Testis (tissue), 3 donors: Measurements from ENCODE around the gene CPO. TPM values are rescaled to one million over a fixed set of nuclear protein-coding genes. Genes with fewer than 3 reads are reported as not detected.
"Not testable (repeated sequence)": the region's sequence is repeated elsewhere in the genome, so short reads cannot be mapped to it uniquely, and the experiment has no call there.

Experiments
- DNase-seq: peaks from one replicate; pipeline ENCODE4 v3.0.0-alpha.2; 2019
- H3K27ac ChIP-seq, 2 donors: fragments of 200-600 bp; sonication (generic); one replicate each; pipeline ENCODE4 v1.5.1; 2019
- H3K27me3 ChIP-seq: fragments of 200-600 bp; sonication (generic); one replicate; pipeline ENCODE4 v1.5.1; 2019
- H3K36me3 ChIP-seq: fragments of 200-600 bp; sonication (generic); one replicate; pipeline ENCODE4 v1.5.1; 2017; ENCODE audit warnings: low read depth; ENCODE audit errors: missing control alignments
- H3K4me1 ChIP-seq: fragments of 200-600 bp; sonication (generic); one replicate; pipeline ENCODE4 v1.5.1; 2019
- H3K4me3 ChIP-seq, 2 donors: fragments of 200-600 bp; sonication (generic); one replicate each; pipeline ENCODE4 v1.5.1; 2017 to 2019
- H3K9me3 ChIP-seq: fragments of 200-600 bp; sonication (generic); one replicate; pipeline ENCODE4 v1.5.1; 2017
- POLR2A ChIP-seq: fragments of 450-650 bp; IDR thresholded peaks from one replicate; pipeline ENCODE4 v1.6.1; 2017; ENCODE audit warnings: antibody characterized with exemption, mild to moderate bottlenecking, moderate library complexity
- WGBS, 2 donors: methylation state at CpG; one replicate each; pipeline ENCODE4 v1.1.5; 2018; 5-methylcytosine and 5-hydroxymethylcytosine counted together
- intact Hi-C: fragments of 100-400 bp; cut with DNase I; formaldehyde crosslinking; loops from one replicate; pipeline ENCODE4 v1.15.1; 2023; ENCODE audit warnings: low total_unique reads
- polyA plus RNA-seq: library from polyadenylated mRNA; stranded (reverse); fragments of 350-450 nt; fragmentation: Illumina TruSeq; extraction: RNeasy Lipid Tissue Mini Kit (QIAGEN cat#74804); gene quantifications from one replicate; pipeline ENCODE4 v1.2.3, GENCODE V29; 2014; ENCODE audit warnings: low read depth, low replicate concordance; ENCODE audit not compliant: insufficient read depth
- total RNA-seq, 2 donors: library from RNA; depleted of rRNA; stranded (reverse); fragments of >200 nt; gene quantifications; one replicate each; pipeline ENCODE4 v1.2.3, GENCODE V29; 2016
- TF ChIP-seq, protein P1 (sequence below), 3 experiments: fragments of 450-650 bp in 2 of 3; fragments of 200-600 bp in 1 of 3; sonication (generic) in 1 of 3; IDR thresholded peaks; one replicate each; pipeline ENCODE4 v1.5.1; 2016 to 2019; ENCODE audit warnings: antibody characterized with exemption in 3 of 3, mild to moderate bottlenecking in 2 of 3, moderate library complexity in 1 of 3

CPO gene
- total and polyA plus RNA-seq, 3 donors from 2014 or later, result 0.43 to 0.90 (median 0.71) TPM

DNA sequence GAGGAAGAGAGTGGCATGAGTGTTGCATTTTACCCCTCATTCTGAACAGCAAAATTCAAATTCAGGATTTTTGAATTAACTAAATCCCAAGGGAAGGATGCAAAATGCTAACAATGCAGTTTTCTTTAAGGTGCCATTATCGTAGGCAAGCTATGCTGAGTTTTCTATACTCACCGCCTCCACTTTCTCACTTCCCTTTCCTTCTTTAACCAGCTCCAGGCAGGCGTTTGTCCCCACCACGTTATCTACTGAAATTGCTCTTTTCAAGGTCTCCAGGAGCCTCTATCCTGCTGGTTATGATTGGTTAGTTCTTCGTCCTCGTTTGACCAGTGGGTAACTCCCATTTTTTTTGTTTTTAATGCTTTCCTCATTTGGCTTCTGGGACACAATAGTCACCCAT, 1.8 kb upstream of the CPO start:
- H3K36me3 ChIP-seq, result no peaks in the 10 kb centered on the region
- no peaks in the 10 kb centered on the region for H3K4me1 ChIP-seq
- H3K4me3 ChIP-seq, result no peak overlapping the region
- no peak overlapping the region for H3K27ac ChIP-seq
- no peak for TF ChIP-seq POLR2A
- TF ChIP-seq, protein P1, sequence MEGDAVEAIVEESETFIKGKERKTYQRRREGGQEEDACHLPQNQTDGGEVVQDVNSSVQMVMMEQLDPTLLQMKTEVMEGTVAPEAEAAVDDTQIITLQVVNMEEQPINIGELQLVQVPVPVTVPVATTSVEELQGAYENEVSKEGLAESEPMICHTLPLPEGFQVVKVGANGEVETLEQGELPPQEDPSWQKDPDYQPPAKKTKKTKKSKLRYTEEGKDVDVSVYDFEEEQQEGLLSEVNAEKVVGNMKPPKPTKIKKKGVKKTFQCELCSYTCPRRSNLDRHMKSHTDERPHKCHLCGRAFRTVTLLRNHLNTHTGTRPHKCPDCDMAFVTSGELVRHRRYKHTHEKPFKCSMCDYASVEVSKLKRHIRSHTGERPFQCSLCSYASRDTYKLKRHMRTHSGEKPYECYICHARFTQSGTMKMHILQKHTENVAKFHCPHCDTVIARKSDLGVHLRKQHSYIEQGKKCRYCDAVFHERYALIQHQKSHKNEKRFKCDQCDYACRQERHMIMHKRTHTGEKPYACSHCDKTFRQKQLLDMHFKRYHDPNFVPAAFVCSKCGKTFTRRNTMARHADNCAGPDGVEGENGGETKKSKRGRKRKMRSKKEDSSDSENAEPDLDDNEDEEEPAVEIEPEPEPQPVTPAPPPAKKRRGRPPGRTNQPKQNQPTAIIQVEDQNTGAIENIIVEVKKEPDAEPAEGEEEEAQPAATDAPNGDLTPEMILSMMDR (IDR thresholded peaks at IDR 0.05), result no peak
- H3K9me3 ChIP-seq, result no peaks in the 10 kb centered on the region
- DNase-seq, result no peak
- WGBS, 2 donors, result 48 to 59% methylated on average over 6 of the region's 6 CpGs
- intact Hi-C loops, result no loop called here
- no peaks in the 10 kb centered on the region for H3K27me3 ChIP-seq

DNA sequence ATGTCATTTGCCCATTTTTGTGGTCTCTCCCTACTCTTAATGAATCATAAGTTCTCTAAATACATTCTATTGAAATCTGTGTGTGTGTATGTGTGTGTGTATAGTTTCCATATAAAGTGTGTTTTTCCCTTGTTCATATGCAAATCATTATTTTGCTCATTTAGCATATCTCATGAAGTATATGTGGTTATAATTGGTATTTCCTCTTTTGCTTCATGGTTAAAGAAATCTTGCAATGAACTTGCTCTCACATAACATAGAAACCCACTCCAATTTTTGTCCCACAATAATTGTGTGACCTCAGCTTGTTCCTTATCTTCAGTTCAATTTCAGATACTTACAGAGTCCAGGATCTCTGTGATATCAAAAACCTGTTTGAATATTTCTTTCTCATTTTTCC, 1.2 kb downstream of the CPO start:
- Histone ChIP-seq H3K4me3 (no peak overlapping the region), H3K27ac (no peak overlapping the region), H3K4me1 (no peaks in the 10 kb centered on the region), H3K36me3 (no peaks in the 10 kb centered on the region), H3K9me3 (no peaks in the 10 kb centered on the region), H3K27me3 (no peaks in the 10 kb centered on the region)
- no peak for DNase-seq
- intact Hi-C loops, result no loop called here
- TF ChIP-seq POLR2A, result no peak
- TF ChIP-seq, protein P1 (IDR thresholded peaks at IDR 0.05), result no peak

DNA sequence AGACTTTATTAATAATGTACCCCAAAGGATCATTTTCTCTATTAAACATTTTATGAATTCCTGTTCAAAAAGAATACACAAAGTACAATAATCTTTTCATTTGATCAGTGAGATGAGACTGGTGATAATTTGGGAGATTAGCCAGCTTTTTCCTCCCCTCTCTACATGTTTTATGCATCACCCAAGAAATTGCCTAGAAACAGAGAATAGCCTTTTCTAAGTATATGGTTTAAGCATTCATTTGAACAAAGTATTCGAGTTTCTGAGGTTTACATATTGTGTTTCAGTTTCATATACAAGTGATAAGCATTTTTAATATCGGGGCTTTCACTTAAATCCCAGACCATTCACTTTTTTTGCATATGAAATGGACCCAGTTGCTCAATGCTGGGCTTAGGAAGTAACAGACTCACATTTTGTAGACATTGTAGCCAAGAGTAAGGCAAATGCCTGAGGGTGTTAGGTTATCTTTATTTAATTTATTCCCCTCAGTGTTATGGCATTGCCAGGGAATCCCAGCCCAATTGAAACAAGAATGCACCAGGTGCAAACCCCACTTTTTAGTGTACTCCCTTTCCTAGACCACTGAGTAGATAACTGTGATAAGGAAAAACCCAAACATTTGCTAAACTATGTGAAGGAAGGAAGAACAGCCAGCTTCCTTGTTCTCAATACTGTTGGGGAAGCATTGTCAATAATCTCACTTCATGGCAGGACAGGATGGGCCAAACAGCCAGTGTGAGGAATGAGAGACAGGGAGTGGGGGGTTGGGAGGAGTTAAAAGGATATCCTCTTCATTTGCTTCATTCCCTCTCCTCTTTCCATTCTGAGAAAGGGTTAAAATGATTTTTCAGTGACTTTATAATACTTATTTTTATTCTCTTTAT, 3.5 kb downstream of the CPO start:
- Histone ChIP-seq H3K4me1 (no peaks in the 10 kb centered on the region), H3K27me3 (no peaks in the 10 kb centered on the region), H3K27ac (no peak overlapping the region), H3K36me3 (no peaks in the 10 kb centered on the region), H3K9me3 (no peaks in the 10 kb centered on the region), H3K4me3 (no peak overlapping the region)
- DNase-seq, result no peak
- intact Hi-C loops, result no loop called here
- 48 to 65% methylated on average over 2 of the region's 2 CpGs for WGBS, 2 donors
- no peak for TF ChIP-seq POLR2A
- TF ChIP-seq, protein P1 (IDR thresholded peaks at IDR 0.05), result no peak

DNA sequence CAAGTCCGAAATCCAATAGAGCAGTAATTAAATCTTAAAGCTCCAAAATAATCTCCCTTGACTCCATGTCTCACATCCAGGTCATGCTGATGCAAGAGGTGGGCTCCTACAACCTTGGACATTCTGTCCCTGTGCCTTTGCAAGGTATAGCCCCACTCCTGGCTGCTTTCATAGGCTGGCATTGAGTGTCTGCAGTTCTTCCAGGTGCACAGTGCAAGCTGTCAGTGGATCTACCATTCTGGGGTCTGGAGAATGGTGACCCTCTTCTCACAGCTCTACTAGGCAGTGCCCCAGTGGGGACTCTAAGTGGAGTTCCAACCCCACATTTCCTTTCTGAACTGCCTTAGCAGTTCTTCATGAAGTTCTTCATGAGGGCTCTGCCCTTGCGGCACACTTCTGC, 14.1 kb downstream of the CPO start:
- H3K27me3 ChIP-seq, H3K36me3 ChIP-seq, H3K4me3 ChIP-seq, intact Hi-C loops, H3K27ac ChIP-seq, H3K4me1 ChIP-seq, DNase-seq, H3K9me3 ChIP-seq: not testable (repeated sequence)
- 96 to 100% methylated on average over 2 of the region's 2 CpGs for WGBS, 2 donors

DNA sequence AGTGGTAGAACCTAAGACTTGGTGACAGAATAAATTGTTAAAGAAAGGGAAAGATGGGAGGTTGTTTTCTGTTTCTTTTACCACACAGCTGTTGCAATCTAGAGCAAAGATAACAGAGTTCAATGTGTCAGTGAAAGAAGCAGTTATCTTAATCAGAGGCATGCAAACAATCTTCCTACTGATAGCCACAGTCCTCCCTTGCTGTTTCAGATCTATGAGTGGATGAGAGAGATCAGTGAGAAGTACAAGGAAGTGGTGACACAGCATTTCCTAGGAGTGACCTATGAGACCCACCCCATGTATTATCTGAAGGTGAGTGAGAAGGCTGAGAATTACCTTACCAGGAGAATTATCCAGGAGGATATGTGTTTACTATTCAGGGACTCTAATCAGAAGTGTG, 15.9 kb downstream of the CPO start:
- Histone ChIP-seq H3K27ac (no peak overlapping the region), H3K36me3 (no peaks in the 10 kb centered on the region), H3K27me3 (no peaks in the 10 kb centered on the region), H3K9me3 (no peaks in the 10 kb centered on the region), H3K4me3 (no peak overlapping the region), H3K4me1 (no peaks in the 10 kb centered on the region)
- no peak for DNase-seq
- intact Hi-C loops, result no loop called here
- no peak for TF ChIP-seq POLR2A
- TF ChIP-seq, protein P1 (IDR thresholded peaks at IDR 0.05), result no peak
